Measurements from ENCODE around the gene PKDCC. TPM values are rescaled to one million over a fixed set of nuclear protein-coding genes. Genes with fewer than 3 reads are reported as not detected.
"Not testable (repeated sequence)": the region's sequence is repeated elsewhere in the genome, so short reads cannot be mapped to it uniquely, and the experiment has no call there.

PKDCC gene
- total and polyA plus RNA-seq, 4 donors = 2.0 to 76.0 (median 19.8) TPM

DNA sequence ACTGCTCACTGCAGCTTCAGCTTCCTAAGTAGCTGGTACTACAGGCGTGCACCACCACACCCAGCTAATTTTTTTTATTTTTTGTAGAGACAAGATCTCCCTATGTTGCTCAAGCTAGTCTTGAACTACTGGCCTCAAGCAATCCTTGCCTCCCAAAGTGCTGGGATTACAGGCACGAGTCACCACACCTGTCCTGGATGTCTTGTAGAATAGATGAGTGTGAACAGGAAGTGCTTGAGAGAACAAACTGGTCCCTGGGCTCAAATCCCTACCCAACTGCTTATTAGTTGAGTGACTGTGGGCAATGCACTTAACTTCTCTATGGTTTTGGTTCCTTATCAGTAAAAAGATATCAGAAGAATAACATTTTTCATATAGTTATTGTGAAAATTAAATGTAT, 34.2 kb downstream of the PKDCC start (continued):
- TF ChIP-seq, protein P1, sequence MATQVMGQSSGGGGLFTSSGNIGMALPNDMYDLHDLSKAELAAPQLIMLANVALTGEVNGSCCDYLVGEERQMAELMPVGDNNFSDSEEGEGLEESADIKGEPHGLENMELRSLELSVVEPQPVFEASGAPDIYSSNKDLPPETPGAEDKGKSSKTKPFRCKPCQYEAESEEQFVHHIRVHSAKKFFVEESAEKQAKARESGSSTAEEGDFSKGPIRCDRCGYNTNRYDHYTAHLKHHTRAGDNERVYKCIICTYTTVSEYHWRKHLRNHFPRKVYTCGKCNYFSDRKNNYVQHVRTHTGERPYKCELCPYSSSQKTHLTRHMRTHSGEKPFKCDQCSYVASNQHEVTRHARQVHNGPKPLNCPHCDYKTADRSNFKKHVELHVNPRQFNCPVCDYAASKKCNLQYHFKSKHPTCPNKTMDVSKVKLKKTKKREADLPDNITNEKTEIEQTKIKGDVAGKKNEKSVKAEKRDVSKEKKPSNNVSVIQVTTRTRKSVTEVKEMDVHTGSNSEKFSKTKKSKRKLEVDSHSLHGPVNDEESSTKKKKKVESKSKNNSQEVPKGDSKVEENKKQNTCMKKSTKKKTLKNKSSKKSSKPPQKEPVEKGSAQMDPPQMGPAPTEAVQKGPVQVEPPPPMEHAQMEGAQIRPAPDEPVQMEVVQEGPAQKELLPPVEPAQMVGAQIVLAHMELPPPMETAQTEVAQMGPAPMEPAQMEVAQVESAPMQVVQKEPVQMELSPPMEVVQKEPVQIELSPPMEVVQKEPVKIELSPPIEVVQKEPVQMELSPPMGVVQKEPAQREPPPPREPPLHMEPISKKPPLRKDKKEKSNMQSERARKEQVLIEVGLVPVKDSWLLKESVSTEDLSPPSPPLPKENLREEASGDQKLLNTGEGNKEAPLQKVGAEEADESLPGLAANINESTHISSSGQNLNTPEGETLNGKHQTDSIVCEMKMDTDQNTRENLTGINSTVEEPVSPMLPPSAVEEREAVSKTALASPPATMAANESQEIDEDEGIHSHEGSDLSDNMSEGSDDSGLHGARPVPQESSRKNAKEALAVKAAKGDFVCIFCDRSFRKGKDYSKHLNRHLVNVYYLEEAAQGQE (IDR thresholded peaks at IDR 0.05) = no peak
- no peak for TF ChIP-seq FOXA2 (IDR thresholded peaks at IDR 0.05)
- no peak for TF ChIP-seq RAD21 (IDR thresholded peaks at IDR 0.05)
- no peak for TF ChIP-seq SP1 (IDR thresholded peaks at IDR 0.05)
- TF ChIP-seq, protein P2, sequence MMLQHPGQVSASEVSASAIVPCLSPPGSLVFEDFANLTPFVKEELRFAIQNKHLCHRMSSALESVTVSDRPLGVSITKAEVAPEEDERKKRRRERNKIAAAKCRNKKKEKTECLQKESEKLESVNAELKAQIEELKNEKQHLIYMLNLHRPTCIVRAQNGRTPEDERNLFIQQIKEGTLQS (IDR thresholded peaks at IDR 0.05) = no peak
- TF ChIP-seq TAF1 (conservative IDR thresholded peaks at IDR 0.05) = no peak

DNA sequence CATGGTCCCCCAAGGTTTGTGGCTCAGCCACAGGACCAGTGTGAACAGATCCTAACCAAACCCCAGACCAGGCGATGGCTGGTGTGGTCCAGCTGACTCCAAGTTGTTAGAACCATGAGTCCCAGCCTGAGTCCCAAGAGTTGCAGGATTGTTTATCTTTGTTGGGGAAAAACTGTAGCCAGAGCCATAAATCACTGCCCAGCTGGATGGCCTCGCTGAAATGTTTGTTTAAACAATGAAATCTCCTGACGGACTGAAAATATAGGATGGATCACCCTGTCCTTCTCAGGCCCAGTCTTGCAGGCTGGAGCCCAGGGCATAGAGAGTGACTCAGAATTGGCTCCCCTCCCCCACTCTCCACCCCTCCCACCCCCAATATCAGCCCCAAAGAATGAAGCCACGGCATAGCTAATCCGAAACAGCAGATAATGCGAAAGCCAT, 36.4 kb downstream of the PKDCC start:
- no peak overlapping the region for H3K9ac ChIP-seq (ENCODE audit: low read depth in 1 of 2, low read length in 2 of 2)
- H3K27me3 ChIP-seq (ENCODE audit: control insufficient read depth in 4 of 4, insufficient read depth in 4 of 4, low read length in 3 of 4) = no peaks in the 10 kb centered on the region
- DNase-seq (ENCODE audit: low spot score) = no peak
- TF ChIP-seq JUND (IDR thresholded peaks at IDR 0.05) (no peak), RAD21 (IDR thresholded peaks at IDR 0.05) (peak in 1 of 2 donors; percentile 30), TAF1 (conservative IDR thresholded peaks at IDR 0.05) (no peak), RXRA (IDR thresholded peaks at IDR 0.05) (no peak)
- TF ChIP-seq, protein P3, sequence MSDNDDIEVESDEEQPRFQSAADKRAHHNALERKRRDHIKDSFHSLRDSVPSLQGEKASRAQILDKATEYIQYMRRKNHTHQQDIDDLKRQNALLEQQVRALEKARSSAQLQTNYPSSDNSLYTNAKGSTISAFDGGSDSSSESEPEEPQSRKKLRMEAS (IDR thresholded peaks at IDR 0.05) = no peak
- TF ChIP-seq, protein P1 (IDR thresholded peaks at IDR 0.05) = no peak
- TF ChIP-seq, protein P2 (IDR thresholded peaks at IDR 0.05) = no peak
- TF ChIP-seq, protein P4, sequence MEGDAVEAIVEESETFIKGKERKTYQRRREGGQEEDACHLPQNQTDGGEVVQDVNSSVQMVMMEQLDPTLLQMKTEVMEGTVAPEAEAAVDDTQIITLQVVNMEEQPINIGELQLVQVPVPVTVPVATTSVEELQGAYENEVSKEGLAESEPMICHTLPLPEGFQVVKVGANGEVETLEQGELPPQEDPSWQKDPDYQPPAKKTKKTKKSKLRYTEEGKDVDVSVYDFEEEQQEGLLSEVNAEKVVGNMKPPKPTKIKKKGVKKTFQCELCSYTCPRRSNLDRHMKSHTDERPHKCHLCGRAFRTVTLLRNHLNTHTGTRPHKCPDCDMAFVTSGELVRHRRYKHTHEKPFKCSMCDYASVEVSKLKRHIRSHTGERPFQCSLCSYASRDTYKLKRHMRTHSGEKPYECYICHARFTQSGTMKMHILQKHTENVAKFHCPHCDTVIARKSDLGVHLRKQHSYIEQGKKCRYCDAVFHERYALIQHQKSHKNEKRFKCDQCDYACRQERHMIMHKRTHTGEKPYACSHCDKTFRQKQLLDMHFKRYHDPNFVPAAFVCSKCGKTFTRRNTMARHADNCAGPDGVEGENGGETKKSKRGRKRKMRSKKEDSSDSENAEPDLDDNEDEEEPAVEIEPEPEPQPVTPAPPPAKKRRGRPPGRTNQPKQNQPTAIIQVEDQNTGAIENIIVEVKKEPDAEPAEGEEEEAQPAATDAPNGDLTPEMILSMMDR (IDR thresholded peaks at IDR 0.05; ENCODE audit: low read depth, low read length, missing input control) = no peak
- no peaks in the 10 kb centered on the region for H3K9me3 ChIP-seq (ENCODE audit: control insufficient read depth in 4 of 4, low read length in 3 of 4)
- no peak overlapping the region for H3K27ac ChIP-seq (ENCODE audit: low read depth in 1 of 2, low read length in 2 of 2)
- no peak overlapping the region for H3K4me3 ChIP-seq (ENCODE audit: low read depth in 1 of 3, low read length in 3 of 3)
- 60% methylated on average over 6 of the region's 6 CpGs for WGBS
- H3K36me3 ChIP-seq (ENCODE audit: control insufficient read depth in 4 of 4, insufficient read depth in 3 of 4, low read depth in 1 of 4, low read length in 3 of 4) = no peaks in the 10 kb centered on the region
- no peaks in the 10 kb centered on the region for H3K4me1 ChIP-seq (ENCODE audit: control insufficient read depth in 4 of 4, insufficient read depth in 4 of 4, low read length in 3 of 4)

DNA sequence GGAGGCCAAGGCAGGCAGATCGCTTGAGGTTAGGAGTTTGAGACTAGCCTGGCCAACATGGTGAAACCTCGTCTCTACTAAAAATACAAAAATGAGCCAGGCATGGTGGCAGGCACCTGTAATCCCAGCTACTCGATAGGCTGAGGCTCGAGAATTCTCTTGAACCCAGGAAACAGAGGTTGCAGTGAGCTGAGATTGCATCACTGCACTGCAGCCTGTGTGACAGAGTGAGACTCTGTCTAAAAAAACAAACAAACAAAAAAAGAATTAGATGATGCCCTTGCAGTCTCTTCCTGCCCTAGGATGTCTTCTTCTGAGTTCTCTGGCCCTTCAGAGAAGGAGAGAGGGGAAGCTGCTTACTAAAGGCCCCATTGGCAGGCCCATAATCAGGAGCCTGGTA, 37.2 kb downstream of the PKDCC start:
- H3K9ac ChIP-seq (ENCODE audit: low read depth in 1 of 2, low read length in 2 of 2); H3K9me3 ChIP-seq (ENCODE audit: control insufficient read depth in 4 of 4, low read length in 3 of 4); H3K4me1 ChIP-seq (ENCODE audit: control insufficient read depth in 4 of 4, insufficient read depth in 4 of 4, low read length in 3 of 4); DNase-seq (ENCODE audit: low spot score); H3K27ac ChIP-seq (ENCODE audit: low read depth in 1 of 2, low read length in 2 of 2); H3K4me3 ChIP-seq (ENCODE audit: low read depth in 1 of 3, low read length in 3 of 3); H3K36me3 ChIP-seq (ENCODE audit: control insufficient read depth in 4 of 4, insufficient read depth in 3 of 4, low read depth in 1 of 4, low read length in 3 of 4); H3K27me3 ChIP-seq (ENCODE audit: control insufficient read depth in 4 of 4, insufficient read depth in 4 of 4, low read length in 3 of 4): not testable (repeated sequence)
- WGBS = 83% methylated on average over 4 of the region's 4 CpGs

Data from liver (tissue), 9 donors.